ENCODE data around the gene DGKG.

GRCh38 chr3:186132487-186132886, 229.5 kb downstream of the DGKG start:
- TF ChIP-seq CTCF (IDR thresholded peaks at IDR 0.05) (no peak), POLR2A (IDR thresholded peaks at IDR 0.05) (no peak)
